ENCODE measurements around the gene CCDC85C.
A peak's percentile ranks its signal among the peaks of the same experiment; 100 is the strongest.

The CCDC85C gene

DNA sequence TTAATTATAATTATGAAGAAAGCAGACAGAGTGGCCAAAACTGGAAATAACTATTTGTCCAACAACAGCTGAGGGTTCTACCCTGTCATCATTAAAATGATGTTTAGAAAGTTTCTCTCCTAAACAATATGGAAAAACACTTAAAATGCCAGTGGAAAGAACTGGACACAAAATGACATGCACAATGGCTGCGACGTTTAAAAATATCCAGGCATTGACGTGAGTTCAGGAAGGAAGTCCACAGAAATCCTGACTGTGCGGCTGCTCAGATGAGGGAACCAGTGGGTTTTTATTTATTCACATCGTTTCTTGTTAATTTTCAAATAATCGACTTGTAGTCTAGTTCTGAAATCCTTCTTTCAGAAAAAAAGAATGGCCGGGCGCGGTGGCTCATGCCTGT, 64.5 kb downstream of the CCDC85C start:
- DNase-seq (ENCODE audit: low read depth) = no peak

DNA sequence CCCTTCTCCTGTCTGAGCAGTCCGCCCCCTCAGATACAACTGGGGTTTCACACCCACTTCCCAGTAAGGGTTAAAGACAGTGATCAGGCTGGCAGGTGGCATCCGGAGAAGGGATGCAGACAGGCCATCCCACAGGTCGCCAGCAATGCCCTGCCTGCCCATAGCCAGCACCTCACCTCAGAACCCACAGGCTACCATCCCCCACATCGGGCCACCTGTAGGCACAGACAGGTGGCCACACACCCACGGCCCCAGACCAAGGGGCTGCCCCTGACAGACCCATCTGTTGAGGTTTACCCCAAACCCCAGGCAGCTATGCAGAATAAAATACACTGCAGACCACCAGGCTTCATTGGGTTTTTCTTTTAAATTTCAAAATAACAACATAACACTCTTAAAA, 65.3 kb downstream of the CCDC85C start:
- DNase-seq (ENCODE audit: low read depth) = no peak

DNA sequence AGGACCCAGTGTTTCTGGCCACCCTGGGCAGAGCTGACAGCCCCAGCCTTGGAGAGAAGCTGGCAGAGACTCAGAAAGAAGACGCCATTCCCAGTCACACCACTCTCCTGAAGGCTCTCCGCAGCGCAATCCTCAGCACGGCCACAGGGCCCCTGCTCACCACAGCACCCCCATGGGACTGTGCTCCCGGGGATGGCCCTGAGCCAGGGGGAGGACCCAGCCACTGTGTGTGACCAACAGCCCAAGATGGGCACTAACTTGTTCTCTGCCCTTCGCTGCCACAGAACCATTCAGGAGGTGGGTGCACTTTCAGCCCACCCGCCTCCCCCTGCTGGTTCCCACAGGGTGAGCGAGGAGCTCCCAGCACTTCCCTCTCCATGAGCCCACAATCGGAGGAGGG, 65.7 kb downstream of the CCDC85C start:
- DNase-seq (ENCODE audit: low read depth) = no peak

DNA sequence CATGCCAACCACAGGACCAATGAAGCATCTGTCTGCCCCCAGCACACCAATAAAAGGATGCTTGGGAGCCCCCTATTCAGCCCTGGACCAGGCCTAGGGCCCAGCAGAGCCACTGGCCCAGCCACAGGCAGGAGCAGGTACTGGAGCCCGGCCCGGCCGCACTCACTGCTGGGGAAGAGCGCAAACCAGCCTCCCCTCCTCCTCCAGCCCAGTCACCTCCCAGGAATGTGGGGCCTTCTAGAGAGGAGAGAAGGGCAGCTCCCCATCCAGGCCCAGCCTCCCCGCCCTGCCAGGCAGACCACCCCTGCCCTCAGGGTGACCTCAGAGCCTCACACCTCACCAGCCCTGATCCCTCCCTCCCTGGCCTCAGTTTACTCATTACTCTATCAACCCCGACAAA, 66.6 kb downstream of the CCDC85C start:
- DNase-seq (ENCODE audit: low read depth) = no peak

DNA sequence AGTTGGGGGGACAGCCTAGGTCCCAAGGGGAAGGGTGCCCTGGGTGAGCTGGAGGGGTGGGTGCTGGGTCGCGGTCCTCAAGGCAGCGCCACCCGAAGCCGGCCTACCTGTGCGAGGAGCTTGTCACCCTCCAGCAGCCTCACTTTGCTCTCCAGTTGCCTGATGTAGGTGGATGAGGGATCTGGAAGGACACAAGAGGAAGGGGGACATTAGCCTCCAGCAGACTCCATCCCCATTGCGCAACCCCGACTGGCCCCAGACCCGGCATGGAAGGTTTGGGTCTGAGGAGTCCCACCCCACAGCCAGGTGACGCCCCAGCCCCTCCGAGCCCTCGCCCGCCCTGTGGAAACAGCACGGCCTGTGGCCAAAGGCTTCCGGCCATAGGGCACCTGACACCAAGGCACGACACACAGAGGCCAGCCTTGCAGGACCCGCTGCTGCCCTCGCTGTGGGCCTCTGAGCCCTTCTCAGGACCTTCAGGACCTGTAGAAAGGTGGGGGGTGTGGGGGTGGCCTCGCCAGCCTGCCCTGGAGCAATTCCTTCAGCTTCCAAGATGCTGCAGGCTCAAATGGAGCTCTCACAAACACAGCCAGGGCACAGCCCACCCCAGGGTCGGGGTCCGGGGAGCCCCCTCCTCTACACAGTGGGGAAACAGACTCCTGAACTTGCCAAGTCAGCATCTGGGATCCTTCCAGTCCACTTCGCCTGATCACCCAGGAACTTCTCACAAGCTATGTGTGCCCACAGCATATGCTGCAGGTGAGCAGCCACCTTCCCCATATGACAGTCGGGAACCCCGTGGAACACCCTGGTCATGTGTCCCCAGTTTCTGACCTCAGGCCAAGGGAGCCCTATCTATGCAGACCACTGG, 67.9 kb downstream of the CCDC85C start:
- no peak for DNase-seq (ENCODE audit: low read depth)

GRCh38 chr14:99535448-99535847, 68.6 kb downstream of the CCDC85C start:
- DNase-seq (ENCODE audit: low read depth) = no peak

DNA sequence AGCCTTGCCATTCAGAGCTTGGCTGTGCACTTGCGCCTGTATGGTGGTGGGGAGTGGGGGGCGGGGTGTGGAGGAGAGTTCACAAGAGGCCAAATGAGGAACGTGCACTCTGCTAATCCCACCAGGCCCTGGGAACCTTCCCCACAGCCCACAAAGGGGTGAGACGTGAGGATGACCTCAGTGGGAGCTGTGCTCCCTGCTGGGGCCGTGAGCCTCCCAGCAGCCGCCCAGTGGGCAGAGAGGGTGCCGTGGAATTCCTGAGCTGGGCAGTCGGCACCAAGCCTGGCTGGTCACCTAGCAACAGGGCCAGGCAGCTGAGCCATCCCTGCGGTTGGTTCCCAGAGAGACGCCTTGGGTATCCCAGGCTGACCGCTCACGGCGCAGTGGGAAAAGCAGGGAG, 69.1 kb downstream of the CCDC85C start:
- DNase-seq (ENCODE audit: low read depth) = peak; percentile 43

- DNase-seq (ENCODE audit: low read depth) = no peak
Observed at GRCh38 chr14:99534333-99534732, 69.7 kb downstream of the CCDC85C start.

- DNase-seq (ENCODE audit: low read depth) = no peak
Observed at GRCh38 chr14:99532310-99532709, 71.7 kb downstream of the CCDC85C start.

DNA sequence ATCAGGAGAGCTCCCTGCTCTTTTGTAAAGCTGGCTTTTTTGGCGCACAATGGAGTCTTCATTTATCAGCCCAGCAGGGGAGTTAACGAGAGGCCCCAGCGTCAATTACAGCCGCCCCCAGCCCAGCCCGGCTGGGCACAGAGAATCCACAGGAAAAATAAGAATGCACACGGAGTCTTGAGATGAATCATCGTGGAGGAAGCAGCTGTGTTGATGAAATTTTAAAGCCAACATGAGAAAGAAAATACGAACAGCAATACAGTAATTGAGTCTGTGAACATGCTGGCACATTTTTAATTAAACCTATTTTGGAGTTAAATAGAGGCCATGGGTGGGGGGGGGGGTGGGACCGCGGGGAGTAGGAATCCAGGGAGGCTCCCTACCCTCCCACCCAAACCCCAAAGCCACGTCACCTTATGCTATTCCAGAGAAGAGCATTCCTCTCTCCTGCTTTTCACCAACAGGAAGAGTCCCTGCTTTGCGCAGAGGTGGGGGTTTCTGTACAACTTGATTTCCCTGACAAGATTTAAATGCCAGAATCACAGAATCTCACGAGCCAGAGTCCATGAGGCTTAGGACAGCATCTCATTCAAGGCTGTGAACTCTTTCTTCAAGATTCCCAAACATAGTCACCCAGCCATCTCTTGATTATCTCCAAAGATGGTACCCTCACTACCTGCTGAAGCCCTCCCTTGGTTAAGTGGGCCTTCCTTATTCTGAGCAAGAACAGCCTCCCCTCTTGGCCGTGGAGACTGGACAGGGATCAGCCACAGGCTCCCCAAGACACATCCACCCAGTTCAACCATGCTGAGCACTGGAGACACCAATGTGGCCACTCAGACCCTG, 72.5 kb downstream of the CCDC85C start:
- no peak for DNase-seq (ENCODE audit: low read depth)

DNA sequence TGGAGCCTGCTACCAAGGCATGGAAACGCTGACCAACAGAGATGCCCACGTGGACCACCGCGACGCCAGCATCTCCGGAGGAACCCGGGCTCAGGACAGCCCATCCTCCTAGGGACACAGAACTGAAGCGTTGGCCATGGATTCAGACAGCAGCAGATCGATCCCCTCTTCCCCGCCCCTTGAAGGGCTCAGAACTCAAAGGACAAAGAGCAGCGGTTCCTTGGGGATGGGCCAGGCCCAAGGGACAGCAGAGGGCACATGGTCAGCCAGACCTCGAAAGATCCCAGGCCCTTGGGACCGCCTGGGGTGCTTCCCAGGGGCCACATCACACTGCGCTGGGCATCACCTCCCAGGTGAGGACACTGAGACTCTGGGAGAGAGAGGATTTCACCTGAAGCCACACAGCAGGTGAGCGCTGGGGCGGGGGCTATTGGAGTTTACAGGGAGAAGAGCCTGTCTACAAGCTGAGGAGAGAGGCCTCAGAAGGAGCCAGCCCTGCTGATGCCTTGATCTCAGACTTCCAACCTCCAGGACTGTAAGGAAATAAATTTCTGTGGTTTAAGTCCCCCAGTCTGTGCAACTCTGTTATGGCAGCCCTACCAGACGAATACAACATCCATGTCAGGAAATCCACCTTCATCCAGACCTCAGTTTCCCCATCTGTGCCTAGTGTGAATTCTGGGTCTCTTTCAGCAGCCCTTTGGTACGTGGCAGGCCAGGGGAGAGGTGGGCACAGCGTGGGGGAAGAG, 73.4 kb downstream of the CCDC85C start:
- no peak for DNase-seq (ENCODE audit: low read depth)

GRCh38 chr14:99529899-99530298, 74.1 kb downstream of the CCDC85C start:
- DNase-seq (ENCODE audit: low read depth) = no peak

DNA sequence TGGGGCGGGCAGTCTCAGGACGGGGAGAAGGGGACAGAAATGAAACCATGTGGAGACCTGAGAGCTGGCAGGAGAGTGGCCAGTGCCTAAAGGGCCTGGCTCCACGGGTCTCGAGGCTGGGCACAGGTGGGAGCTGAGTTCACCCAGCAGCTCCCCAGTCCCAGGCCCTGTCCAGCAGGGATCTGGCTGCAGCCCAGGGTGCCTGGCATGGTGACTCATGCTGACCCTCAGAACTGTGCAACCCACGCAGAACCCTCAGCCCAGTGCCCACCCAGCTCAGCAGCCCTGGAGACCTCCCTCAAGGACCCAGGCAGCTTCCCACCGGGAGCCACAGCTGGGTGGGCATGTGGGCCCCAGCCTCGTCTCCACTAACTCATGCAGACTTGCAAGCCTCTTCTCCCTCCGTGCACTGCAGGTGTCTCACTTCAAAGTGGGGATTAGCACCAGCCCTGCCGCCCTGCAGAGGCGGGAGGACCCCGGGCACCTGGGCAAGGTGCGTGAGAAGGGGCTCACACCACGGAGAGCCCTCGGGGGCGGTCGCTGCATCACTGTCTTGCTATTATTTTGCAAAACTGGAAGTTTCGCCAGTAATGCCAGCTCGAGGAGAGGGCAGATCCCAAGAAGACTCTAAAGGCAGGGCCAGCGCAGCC, 76.5 kb downstream of the CCDC85C start:
- DNase-seq (ENCODE audit: low read depth) = no peak

- no peak for DNase-seq (ENCODE audit: low read depth)
Observed at GRCh38 chr14:99527026-99527425, 77.0 kb downstream of the CCDC85C start.

DNA sequence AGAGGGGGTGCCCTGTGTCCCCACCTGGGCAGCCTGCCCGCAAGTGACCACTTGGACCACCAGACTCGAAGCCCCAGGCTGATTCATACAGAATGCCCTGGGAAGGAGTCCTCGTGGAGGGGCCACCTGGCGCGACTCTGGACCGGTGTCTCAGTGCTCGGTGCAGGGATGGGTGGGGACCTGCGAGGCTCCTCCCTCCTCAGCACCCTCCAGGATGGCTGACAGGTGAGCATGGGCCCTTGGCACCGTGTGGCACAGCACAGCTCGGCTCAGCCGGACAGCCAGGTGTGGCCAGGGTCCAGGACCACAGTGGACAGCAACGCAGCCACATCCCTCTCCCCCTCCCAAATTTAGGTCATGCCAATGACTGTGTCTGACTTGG, 78.3 kb downstream of the CCDC85C start:
- DNase-seq (ENCODE audit: low read depth) = no peak

DNA sequence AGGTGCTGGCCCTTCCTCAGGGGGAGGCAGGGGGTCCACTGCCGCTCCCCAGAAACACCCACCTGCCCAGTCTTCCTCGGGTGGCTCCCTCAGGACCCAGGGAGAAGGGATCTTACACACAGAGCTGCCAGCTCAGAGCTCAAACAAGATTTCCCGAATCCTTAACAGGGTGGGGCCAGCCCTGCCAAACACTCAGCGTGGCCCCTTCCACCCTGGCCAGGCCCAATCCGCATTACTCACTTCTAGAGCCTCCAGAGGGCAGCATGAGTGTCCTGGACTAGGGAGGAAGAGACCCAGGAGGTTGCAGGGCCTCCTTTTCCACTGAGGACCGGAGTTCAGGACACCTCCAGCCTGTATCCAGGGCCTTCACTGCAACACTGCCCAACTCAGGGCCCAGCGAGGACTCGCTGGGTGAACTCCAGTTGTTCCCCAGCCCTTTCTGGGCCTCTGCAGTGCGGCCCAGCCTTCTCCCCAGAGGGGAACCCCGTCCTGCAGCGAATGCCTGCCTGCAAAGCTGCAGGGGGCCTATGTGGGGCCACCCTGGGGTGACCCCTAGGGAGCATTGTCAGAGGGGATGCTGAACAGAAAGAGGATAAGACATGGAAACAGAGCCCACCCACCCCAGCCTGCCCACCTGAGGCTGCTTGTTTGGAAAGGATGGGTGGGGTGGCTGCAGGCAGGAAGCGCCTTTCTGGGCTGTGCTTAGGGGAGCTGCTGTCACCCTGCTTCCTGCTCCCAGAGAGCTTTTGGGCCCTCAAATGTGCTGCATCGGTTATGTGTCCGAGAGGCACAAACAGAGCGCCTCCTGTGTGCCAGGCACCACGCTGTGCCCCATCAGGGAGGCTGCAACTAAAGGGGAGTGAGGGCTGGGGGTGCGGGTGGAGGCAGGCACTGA, 79.0 kb downstream of the CCDC85C start:
- DNase-seq (ENCODE audit: low read depth) = peak; percentile 24

DNA sequence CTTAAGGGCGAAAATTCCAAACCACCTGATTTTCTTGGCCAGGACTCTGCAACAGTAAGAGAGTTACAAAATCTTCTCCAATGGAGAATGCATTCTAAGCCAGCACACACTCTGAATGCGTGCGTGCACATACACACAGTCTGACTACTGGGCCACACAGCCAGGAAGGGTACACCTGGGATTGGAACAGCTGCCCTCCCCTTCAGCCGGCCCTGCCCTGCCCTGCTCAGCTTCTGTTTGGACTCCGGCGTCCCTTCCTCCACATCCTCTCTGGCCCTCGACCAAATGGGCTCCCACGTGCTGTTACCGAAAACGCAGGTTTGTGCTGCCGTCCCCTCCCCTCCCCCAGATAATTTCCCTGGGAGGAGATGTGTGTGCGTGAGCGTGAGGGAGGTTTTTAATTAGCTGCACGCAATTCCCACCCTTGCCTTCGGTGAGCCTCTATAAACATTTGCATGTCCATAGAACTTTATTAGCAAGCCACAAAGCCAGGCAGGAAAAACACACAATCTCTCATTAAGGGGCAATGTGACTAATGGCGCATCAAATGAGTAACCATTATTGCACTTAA, 79.8 kb downstream of the CCDC85C start:
- DNase-seq (ENCODE audit: low read depth) = no peak

- no peak for DNase-seq (ENCODE audit: low read depth)
Observed at GRCh38 chr14:99523704-99524055, 80.3 kb downstream of the CCDC85C start.

DNA sequence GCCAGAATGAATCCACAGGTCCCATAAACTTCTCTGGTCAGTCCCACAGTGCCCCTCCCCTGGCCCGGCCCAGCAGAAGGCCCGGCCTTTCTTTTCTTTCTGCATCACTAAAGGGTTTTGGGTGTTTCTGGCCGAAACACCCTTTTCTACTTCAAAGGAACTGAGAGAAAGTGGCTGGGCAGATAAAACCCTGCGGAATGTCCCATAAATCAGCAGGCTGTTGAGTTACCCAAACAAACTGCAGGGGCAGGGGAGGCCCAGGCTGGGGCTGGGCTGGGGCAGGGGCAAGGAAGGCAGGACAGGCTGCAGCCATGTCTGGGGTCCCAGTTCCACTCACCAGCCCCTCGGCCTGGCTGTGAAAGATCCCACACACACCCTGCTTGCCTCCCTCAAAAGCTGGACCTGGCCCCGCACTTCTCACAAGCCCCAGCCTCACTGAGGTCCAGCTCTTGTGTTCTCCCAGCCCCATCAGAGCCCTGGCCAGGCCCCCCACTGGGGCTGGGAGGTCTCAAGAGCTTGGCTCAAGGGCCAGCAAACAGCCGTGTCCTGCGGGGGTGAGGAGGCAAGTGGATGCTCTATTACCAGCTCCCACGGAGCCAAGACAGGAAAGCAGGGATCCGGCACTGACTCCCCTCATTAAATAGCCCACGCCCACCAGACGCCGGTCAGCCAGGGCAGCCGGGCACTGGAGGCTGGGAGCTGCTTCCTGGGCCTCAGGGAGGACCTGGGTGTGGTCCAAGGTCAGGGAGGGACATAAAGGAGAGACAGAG, 80.9 kb downstream of the CCDC85C start:
- no peak for DNase-seq (ENCODE audit: low read depth)

GRCh38 chr14:99522457-99522891, 81.5 kb downstream of the CCDC85C start:
- DNase-seq (ENCODE audit: low read depth) = no peak
